GM12878 (cell line): ENCODE results near the gene FLT3LG. TPM values are rescaled to one million over a fixed set of nuclear protein-coding genes. Genes with fewer than 3 reads are reported as not detected.
"Not testable (repeated sequence)": the region's sequence is repeated elsewhere in the genome, so short reads cannot be mapped to it uniquely, and the experiment has no call there.

ENCODE experiments used
- ATAC-seq: fragments of 200-7000 bp; cut with Tn5 transposase; 3 replicates; pipeline ENCODE4 v1.9.1; 2020; ENCODE audit warnings: mild to moderate bottlenecking, moderate library complexity
- BruUV-seq: library from RNA; stranded (reverse); fragments of 400-500 nt; replicated peaks from 2 replicates; lab custom pipeline; 2021; lab: Mats Ljungman, UMichigan
- CTCF ChIA-PET: fragments of 300-600 bp; sonication (Branson Sonifier 250); formaldehyde crosslinking; extraction: SDS; loops from one replicate; lab custom pipeline; 2021; ENCODE audit warnings: inconsistent platforms; lab: Yijun Ruan, JAX
- POLR2A ChIA-PET: fragments of 350-600 bp; formaldehyde crosslinking; extraction: SDS; loops from one replicate; lab custom pipeline; 2021; ENCODE audit warnings: inconsistent platforms; lab: Charles Lee
- RAD21 ChIA-PET: fragments of 300-600 bp; sonication (Branson Sonifier 250); formaldehyde crosslinking; loops from one replicate; lab custom pipeline; 2023; ENCODE audit warnings: antibody characterized with exemption; ENCODE audit not compliant: unreplicated experiment; lab: Charles Lee
- SMC1A ChIA-PET: fragments of 300-600 bp; sonication (Branson Sonifier 250); formaldehyde crosslinking; loops from one replicate; lab custom pipeline; 2023; ENCODE audit not compliant: unreplicated experiment, uncharacterized antibody; lab: Charles Lee
- DNase-seq: peaks from one replicate; pipeline ENCODE4 v3.0.0-alpha.2; 2011; ENCODE audit warnings: low read depth, low spot score
- FAIRE-seq: peaks from 3 replicates; lab custom pipeline; 2011; peaks lifted over from hg19 to GRCh38; lab: Jason Lieb, UNC
- H2AFZ ChIP-seq: 2 replicates; pipeline ENCODE4 v1.6.0; 2011; ENCODE audit warnings: low read depth, low read length, control low read depth; ENCODE audit not compliant: control insufficient read depth
- H3K27ac ChIP-seq: 2 replicates; pipeline ENCODE4 v1.5.1; 2011; ENCODE audit warnings: control low read depth; ENCODE audit not compliant: control insufficient read depth, insufficient read depth
- H3K27me3 ChIP-seq, 2 experiments: replicated peaks in 1 of 2; 2 replicates each; pipeline versions ENCODE4 v1.6.0 to v1.6.1; 2011; ENCODE audit warnings: low read length in 1 of 2; ENCODE audit not compliant: control insufficient read depth in 2 of 2, insufficient read depth in 2 of 2
- H3K36me3 ChIP-seq, 2 experiments: 2 replicates each; pipeline ENCODE4 v1.5.1; 2011; ENCODE audit warnings: low read length in 1 of 2; ENCODE audit not compliant: control insufficient read depth in 2 of 2, insufficient read depth in 2 of 2
- H3K4me1 ChIP-seq: 2 replicates; pipeline ENCODE4 v1.6.1; 2011; ENCODE audit warnings: mild to moderate bottlenecking, low read length, moderate library complexity, mixed read lengths; ENCODE audit not compliant: control insufficient read depth, insufficient read depth
- H3K4me2 ChIP-seq: 2 replicates; pipeline ENCODE4 v1.6.0; 2011; ENCODE audit warnings: control low read depth; ENCODE audit not compliant: control insufficient read depth, insufficient read depth
- H3K4me3 ChIP-seq: fragments of 200-600 bp; sonication (generic); 2 replicates; pipeline ENCODE4 v1.5.1; 2016
- H3K79me2 ChIP-seq: 2 replicates; pipeline ENCODE4 v1.6.0; 2011; ENCODE audit warnings: low read length; ENCODE audit not compliant: control insufficient read depth, insufficient read depth
- H3K9ac ChIP-seq: 2 replicates; pipeline ENCODE4 v1.8.0; 2011; ENCODE audit warnings: low read length, control low read depth, mixed read lengths; ENCODE audit not compliant: control insufficient read depth, insufficient read depth
- H3K9me3 ChIP-seq: replicated peaks from 3 replicates; pipeline ENCODE4 v1.5.1; 2011; ENCODE audit warnings: mild to moderate bottlenecking, low read length; ENCODE audit not compliant: control insufficient read depth, insufficient read depth
- H4K20me1 ChIP-seq: 2 replicates; pipeline ENCODE4 v1.6.0; 2011; ENCODE audit not compliant: control insufficient read depth, insufficient read depth
- ETV6 ChIP-seq, 2 experiments: fragments of 450-650 bp in 1 of 2; IDR thresholded peaks in 1 of 2; conservative IDR thresholded peaks in 1 of 2; 2 replicates each; pipeline ENCODE4 v1.6.1; 2014; ENCODE audit warnings: antibody characterized with exemption in 1 of 2, borderline replicate concordance in 1 of 2, low read depth in 1 of 2, mild to moderate bottlenecking in 1 of 2, moderate library complexity in 1 of 2
- HDGF ChIP-seq: fragments of 450-650 bp; IDR thresholded peaks from 2 replicates; pipeline ENCODE4 v1.6.1; 2016; ENCODE audit warnings: antibody characterized with exemption
- SMAD1 ChIP-seq: fragments of 450-650 bp; IDR thresholded peaks from 2 replicates; pipeline ENCODE4 v1.6.1; 2018; ENCODE audit warnings: mild to moderate bottlenecking, low read depth; ENCODE audit not compliant: partially characterized antibody
- YBX1 ChIP-seq: fragments of 450-650 bp; IDR thresholded peaks from 2 replicates; pipeline ENCODE4 v1.6.1; 2016; ENCODE audit warnings: antibody characterized with exemption
- WGBS: methylation state at CpG from one replicate; pipeline ENCODE4 v1.1.6; 2016; ENCODE audit warnings: low lambda C conversion rate; ENCODE audit not compliant: insufficient replicate concordance, insufficient coverage; ENCODE audit errors: missing lambda C conversion rate; 5-methylcytosine and 5-hydroxymethylcytosine counted together
- in situ Hi-C: fragments of 300-500 bp; cut with MboI; formaldehyde crosslinking; loops from 9 replicates; pipeline ENCODE4 v1.14.3; 2018; ENCODE audit warnings: mixed read lengths
- intact Hi-C: fragments of 100-400 bp; cut with micrococcal nuclease; formaldehyde crosslinking; loops from one replicate; pipeline ENCODE4 v1.14.2; 2022; ENCODE audit not compliant: unreplicated experiment
- polyA plus RNA-seq, 11 experiments: library from polyadenylated mRNA; depleted of rRNA in 4 of 11; unstranded in 6 of 11; stranded (reverse) in 5 of 11; fragments of >200 nt; fragmentation: Nextera tagmentation in 4 of 11; fragmentation: Illumina TruSeq in 1 of 11; extraction: Ambion mirVana in 4 of 11; extraction: Trizol in 1 of 11; gene quantifications; 1 replicate in 1 of 11; 2 replicates in 10 of 11; pipeline versions ENCODE4 v1.2.1 to v1.2.3, GENCODE V29; 2011 to 2016; ENCODE audit warnings: inconsistent platforms in 2 of 11, missing spikeins in 2 of 11, low read depth in 1 of 11
- total RNA-seq, 4 experiments: library from RNA; depleted of rRNA in 3 of 4; stranded (reverse); fragments of >200 nt in 3 of 4; fragmentation: Illumina TruSeq in 1 of 4; extraction: Trizol in 1 of 4; gene quantifications; 2 replicates each; pipeline versions ENCODE4 v1.2.1 to v1.2.3, GENCODE V29; 2013 to 2021

Gene FLT3LG
- total and polyA plus RNA-seq, 10 of the 15 experiments (the other 5 are each of a cell fraction or from before 2014, with no cell fraction given) = 0.68 to 13.1 (median 4.3) TPM

DNA sequence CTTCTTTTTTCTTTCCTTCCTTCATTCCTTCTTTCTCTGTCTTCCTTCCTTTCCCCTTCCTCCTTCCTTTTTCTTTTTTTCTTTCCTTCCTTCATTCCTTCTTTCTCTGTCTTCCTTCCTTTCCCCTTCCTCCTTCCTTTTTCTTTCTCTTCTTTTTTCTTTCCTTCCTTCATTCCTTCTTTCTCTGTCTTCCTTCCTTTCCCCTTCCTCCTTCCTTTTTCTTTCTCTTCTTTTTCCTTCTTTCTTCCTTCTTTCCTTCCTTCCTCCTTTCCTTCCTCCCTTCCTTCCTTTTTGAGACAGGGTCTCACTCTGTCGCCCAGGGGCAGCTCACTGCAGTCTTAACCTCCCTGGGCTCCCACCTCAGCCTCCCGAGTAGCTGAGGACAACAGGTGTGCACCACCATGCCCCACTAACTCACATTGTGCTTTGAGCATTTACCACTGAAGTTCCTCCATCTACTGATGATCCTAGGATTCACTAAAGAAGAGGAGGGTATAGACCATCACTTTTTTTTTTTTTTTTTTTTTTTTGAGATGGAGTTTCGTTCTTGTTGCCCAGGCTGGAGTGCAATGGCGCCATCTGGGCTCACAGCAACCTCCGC lies 29.8 kb upstream of the FLT3LG start:
- H3K27me3 ChIP-seq = peaks cover 9 to 18% of the 10 kb centered on the region in 2 experiments
- H3K4me1 ChIP-seq = not testable (repeated sequence)
- 4% methylated on average over 2 of the region's 5 CpGs for WGBS
- TF ChIP-seq SMAD1 (peak; percentile 45), YBX1 (peak; percentile 52; the same call in 1 of the 2 replicates), HDGF (0 out of 2 replicates have a peak, but pooled peaks have one; percentile 27), ETV6 (conservative IDR thresholded peaks at IDR 0.05 in 1 of 2, IDR thresholded peaks at IDR 0.05 in 1 of 2; ENCODE audit: borderline replicate concordance in 1 of 2, low read depth in 1 of 2) (0 out of 4 replicates have a peak, but pooled peaks of 1 of the 2 experiments have one; percentile 6)
- TF ChIP-seq, all 136 proteins: peak for 4; not testable (repeated sequence) for 132
- intact Hi-C loops, H3K4me3 ChIP-seq, H3K9me3 ChIP-seq, H3K36me3 ChIP-seq, BruUV-seq, FAIRE-seq, H3K79me2 ChIP-seq, DNase-seq, H3K9ac ChIP-seq, ATAC-seq, in situ Hi-C loops, H4K20me1 ChIP-seq, H3K27ac ChIP-seq: not testable (repeated sequence)
- H2AFZ ChIP-seq = peak overlapping the region; percentile 25
- RAD21 ChIA-PET = interaction anchor here (1.0 to 1.3 kb wide), 2 partner anchors 25 to 53 kb away, joined by 4 to 5 read pairs; no protein-coding TSS in a partner anchor
- SMC1A ChIA-PET = interaction anchor here (0.6 to 3.4 kb wide), 5 partner anchors 13 to 102 kb away, joined by 3 to 14 read pairs (median 3); no protein-coding TSS in a partner anchor
- CTCF ChIA-PET = interaction anchor here (0.6 to 4.9 kb wide), 11 partner anchors 9 to 219 kb away, joined by 3 to 47 read pairs (median 4); partner anchors contain the start of genes ALDH16A1 and FLT3LG
- H3K4me2 ChIP-seq = peak overlapping the region; percentile 62; the same call in 1 of the 2 replicates
- POLR2A ChIA-PET = interaction anchor here (0.6 to 0.8 kb wide), 3 partner anchors 9 to 26 kb away, joined by 4 to 9 read pairs (median 4); partner anchors contain the start of gene ALDH16A1
